Measurements from ENCODE around the gene CCDC146. TPM values are rescaled to one million over a fixed set of nuclear protein-coding genes. Genes with fewer than 3 reads are reported as not detected.

CCDC146 gene
- polyA plus RNA-seq, 1 donor from 2014 or later, result 13.0 TPM

DNA sequence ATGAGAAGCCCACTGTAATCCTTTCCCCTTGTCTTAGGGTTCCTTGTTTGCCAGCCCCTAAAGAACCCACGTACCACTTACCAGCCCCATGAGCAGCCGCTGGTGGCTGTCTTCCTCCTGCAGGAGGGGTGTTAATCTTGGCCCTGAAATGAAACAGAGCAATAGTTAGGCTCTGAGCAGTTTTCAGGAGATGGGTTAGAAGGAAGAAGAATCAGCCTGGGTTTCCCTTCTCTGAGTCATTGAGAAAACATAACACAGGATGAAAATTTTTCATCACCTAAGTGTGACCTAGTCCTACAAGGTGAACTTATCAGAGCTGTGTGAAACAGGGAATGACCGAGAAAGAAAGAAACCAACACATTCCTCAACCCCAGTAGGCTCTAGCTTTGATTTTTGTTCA lies 203.7 kb downstream of the CCDC146 start:
- no peaks in the 10 kb centered on the region for H3F3A ChIP-seq (ENCODE audit: insufficient read depth, low read length, poor library complexity, severe bottlenecking)

DNA sequence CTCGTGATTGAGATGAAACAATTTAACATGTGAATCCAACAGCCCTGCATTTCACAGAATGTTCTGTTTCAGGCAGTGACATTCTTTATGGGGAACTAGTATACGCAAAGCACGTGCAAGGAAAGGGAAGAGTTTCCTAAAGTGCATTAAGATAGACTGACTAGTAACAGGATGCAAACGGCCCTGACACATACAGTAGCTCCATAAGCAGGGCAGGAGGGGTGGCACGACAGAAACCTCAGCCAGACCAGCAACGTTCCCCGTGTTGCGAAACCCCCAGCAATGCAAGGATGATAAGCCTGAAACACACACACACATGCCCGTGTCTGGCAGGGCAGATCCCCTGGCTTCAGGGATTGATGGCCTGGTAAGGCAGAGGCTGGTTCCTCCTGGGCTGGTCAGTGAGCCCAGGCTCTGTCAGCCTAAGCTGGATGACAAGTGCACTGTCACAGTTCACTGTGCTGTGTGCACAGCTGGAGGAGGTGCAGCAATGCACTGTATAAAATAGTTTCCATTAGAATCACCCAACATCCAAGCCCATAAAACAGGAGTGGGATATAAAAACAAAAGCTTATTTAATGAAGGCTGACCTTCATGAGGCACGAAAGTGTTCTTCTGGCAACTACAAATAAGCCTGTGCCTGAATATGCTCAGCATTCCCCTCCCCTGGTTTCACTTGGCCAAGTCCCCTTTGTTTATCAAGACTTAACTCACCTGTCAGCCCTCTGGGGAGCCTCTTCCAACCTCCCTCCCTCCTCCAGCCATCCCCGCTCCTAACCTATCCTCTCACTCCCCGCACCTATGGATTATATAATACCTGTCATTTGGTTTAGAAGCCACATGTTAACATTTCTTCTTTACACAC lies 204.9 kb downstream of the CCDC146 start:
- H2AFZ ChIP-seq (ENCODE audit: low read depth, low read length), result no peak overlapping the region
- H3K9ac ChIP-seq (ENCODE audit: low read length), result no peak overlapping the region
- no peaks in the 10 kb centered on the region for H3F3A ChIP-seq (ENCODE audit: insufficient read depth, low read length, poor library complexity, severe bottlenecking)
- H3K4me2 ChIP-seq (ENCODE audit: low read length), result no peak overlapping the region
- H4K20me1 ChIP-seq (ENCODE audit: insufficient read depth), result no peaks in the 10 kb centered on the region
- H3K36me3 ChIP-seq (ENCODE audit: insufficient read depth, low read length), result no peaks in the 10 kb centered on the region
- no peaks in the 10 kb centered on the region for H3K9me3 ChIP-seq (ENCODE audit: low read length)
- no peak overlapping the region for H3K27ac ChIP-seq (ENCODE audit: low read length)
- H3K9me2 ChIP-seq (ENCODE audit: insufficient read depth, low read length), result no peaks in the 10 kb centered on the region
- H3K4me3 ChIP-seq (ENCODE audit: low read length), result no peak overlapping the region
- TF ChIP-seq, protein P1, sequence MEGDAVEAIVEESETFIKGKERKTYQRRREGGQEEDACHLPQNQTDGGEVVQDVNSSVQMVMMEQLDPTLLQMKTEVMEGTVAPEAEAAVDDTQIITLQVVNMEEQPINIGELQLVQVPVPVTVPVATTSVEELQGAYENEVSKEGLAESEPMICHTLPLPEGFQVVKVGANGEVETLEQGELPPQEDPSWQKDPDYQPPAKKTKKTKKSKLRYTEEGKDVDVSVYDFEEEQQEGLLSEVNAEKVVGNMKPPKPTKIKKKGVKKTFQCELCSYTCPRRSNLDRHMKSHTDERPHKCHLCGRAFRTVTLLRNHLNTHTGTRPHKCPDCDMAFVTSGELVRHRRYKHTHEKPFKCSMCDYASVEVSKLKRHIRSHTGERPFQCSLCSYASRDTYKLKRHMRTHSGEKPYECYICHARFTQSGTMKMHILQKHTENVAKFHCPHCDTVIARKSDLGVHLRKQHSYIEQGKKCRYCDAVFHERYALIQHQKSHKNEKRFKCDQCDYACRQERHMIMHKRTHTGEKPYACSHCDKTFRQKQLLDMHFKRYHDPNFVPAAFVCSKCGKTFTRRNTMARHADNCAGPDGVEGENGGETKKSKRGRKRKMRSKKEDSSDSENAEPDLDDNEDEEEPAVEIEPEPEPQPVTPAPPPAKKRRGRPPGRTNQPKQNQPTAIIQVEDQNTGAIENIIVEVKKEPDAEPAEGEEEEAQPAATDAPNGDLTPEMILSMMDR (IDR thresholded peaks at IDR 0.05; ENCODE audit: poor library complexity, severe bottlenecking), result no peak
- TF ChIP-seq EZH2 (IDR thresholded peaks at IDR 0.05; ENCODE audit: borderline replicate concordance, insufficient read depth, low read length, poor library complexity, severe bottlenecking) (no peak), MXI1 (conservative IDR thresholded peaks at IDR 0.05; ENCODE audit: poor library complexity, severe bottlenecking) (no peak), EP300 (conservative IDR thresholded peaks at IDR 0.05; ENCODE audit: poor library complexity, severe bottlenecking) (no peak), RAD21 (conservative IDR thresholded peaks at IDR 0.05) (no peak), TAF1 (IDR thresholded peaks at IDR 0.05; ENCODE audit: low read depth) (no peak), POLR2AphosphoS5 (IDR thresholded peaks at IDR 0.05) (no peak), SMC3 (conservative IDR thresholded peaks at IDR 0.05; ENCODE audit: poor library complexity) (no peak)
- TF ChIP-seq, protein P2, sequence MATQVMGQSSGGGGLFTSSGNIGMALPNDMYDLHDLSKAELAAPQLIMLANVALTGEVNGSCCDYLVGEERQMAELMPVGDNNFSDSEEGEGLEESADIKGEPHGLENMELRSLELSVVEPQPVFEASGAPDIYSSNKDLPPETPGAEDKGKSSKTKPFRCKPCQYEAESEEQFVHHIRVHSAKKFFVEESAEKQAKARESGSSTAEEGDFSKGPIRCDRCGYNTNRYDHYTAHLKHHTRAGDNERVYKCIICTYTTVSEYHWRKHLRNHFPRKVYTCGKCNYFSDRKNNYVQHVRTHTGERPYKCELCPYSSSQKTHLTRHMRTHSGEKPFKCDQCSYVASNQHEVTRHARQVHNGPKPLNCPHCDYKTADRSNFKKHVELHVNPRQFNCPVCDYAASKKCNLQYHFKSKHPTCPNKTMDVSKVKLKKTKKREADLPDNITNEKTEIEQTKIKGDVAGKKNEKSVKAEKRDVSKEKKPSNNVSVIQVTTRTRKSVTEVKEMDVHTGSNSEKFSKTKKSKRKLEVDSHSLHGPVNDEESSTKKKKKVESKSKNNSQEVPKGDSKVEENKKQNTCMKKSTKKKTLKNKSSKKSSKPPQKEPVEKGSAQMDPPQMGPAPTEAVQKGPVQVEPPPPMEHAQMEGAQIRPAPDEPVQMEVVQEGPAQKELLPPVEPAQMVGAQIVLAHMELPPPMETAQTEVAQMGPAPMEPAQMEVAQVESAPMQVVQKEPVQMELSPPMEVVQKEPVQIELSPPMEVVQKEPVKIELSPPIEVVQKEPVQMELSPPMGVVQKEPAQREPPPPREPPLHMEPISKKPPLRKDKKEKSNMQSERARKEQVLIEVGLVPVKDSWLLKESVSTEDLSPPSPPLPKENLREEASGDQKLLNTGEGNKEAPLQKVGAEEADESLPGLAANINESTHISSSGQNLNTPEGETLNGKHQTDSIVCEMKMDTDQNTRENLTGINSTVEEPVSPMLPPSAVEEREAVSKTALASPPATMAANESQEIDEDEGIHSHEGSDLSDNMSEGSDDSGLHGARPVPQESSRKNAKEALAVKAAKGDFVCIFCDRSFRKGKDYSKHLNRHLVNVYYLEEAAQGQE (IDR thresholded peaks at IDR 0.05; ENCODE audit: borderline replicate concordance), result no peak
- H3K79me2 ChIP-seq (replicated peaks; ENCODE audit: insufficient read depth, low read length), result no peaks in the 10 kb centered on the region
- no peaks in the 10 kb centered on the region for H3K27me3 ChIP-seq (ENCODE audit: insufficient read depth, low read depth, low read length)

More for the DNA sequence above, 203.7 kb downstream of the CCDC146 start:
- Histone ChIP-seq H3K4me3 (ENCODE audit: low read length) (no peak overlapping the region), H3K4me2 (ENCODE audit: low read length) (no peak overlapping the region), H3K27ac (ENCODE audit: low read length) (no peak overlapping the region), H3K9me3 (ENCODE audit: low read length) (no peaks in the 10 kb centered on the region), H3K27me3 (ENCODE audit: insufficient read depth, low read depth, low read length) (no peaks in the 10 kb centered on the region), H4K20me1 (ENCODE audit: insufficient read depth) (no peaks in the 10 kb centered on the region), H3K9ac (ENCODE audit: low read length) (no peak overlapping the region), H3K79me2 (replicated peaks; ENCODE audit: insufficient read depth, low read length) (no peaks in the 10 kb centered on the region), H2AFZ (ENCODE audit: low read depth, low read length) (no peak overlapping the region), H3K36me3 (ENCODE audit: insufficient read depth, low read length) (no peaks in the 10 kb centered on the region), H3K9me2 (ENCODE audit: insufficient read depth, low read length) (no peaks in the 10 kb centered on the region)
- TF ChIP-seq SMC3 (conservative IDR thresholded peaks at IDR 0.05; ENCODE audit: poor library complexity) (no peak), POLR2AphosphoS5 (IDR thresholded peaks at IDR 0.05) (no peak), TAF1 (IDR thresholded peaks at IDR 0.05; ENCODE audit: low read depth) (no peak), EZH2 (IDR thresholded peaks at IDR 0.05; ENCODE audit: borderline replicate concordance, insufficient read depth, low read length, poor library complexity, severe bottlenecking) (no peak), EP300 (conservative IDR thresholded peaks at IDR 0.05; ENCODE audit: poor library complexity, severe bottlenecking) (no peak), MXI1 (conservative IDR thresholded peaks at IDR 0.05; ENCODE audit: poor library complexity, severe bottlenecking) (no peak), RAD21 (conservative IDR thresholded peaks at IDR 0.05) (no peak)
- TF ChIP-seq, protein P2 (IDR thresholded peaks at IDR 0.05; ENCODE audit: borderline replicate concordance), result no peak
- TF ChIP-seq, protein P1 (IDR thresholded peaks at IDR 0.05; ENCODE audit: poor library complexity, severe bottlenecking), result no peak

Measured in neural cell (in vitro differentiated cells).